Hepatocyte (in vitro differentiated cells): ENCODE data around the gene TREML1.
"Not testable (repeated sequence)": the region's sequence is repeated elsewhere in the genome, so short reads cannot be mapped to it uniquely, and the experiment has no call there.

Source experiments
- CTCF ChIP-seq: fragments of 200-600 bp; sonication (generic); IDR thresholded peaks from 2 replicates; pipeline ENCODE4 v1.5.1; 2016; ENCODE audit warnings: antibody characterized with exemption, mild to moderate bottlenecking; ENCODE audit not compliant: poor library complexity
- EZH2 ChIP-seq: fragments of 200-600 bp; sonication (generic); IDR thresholded peaks from 2 replicates; pipeline ENCODE4 v1.6.1; 2016; ENCODE audit warnings: antibody characterized with exemption, mild to moderate bottlenecking, borderline replicate concordance
- EZH2phosphoT487 ChIP-seq: fragments of 200-600 bp; sonication (generic); IDR thresholded peaks from one replicate; pipeline ENCODE4 v1.6.1; 2018; ENCODE audit warnings: antibody characterized with exemption, mild to moderate bottlenecking, low read depth, moderate library complexity; ENCODE audit not compliant: unreplicated experiment, severe bottlenecking

- not testable (repeated sequence) for TF ChIP-seq CTCF, EZH2, EZH2phosphoT487
These were observed 34.9 kb upstream of the TREML1 start for GRCh38 chr6:41189046-41189445.
